ENCODE results near the gene PLA2G7.
"Not testable (repeated sequence)": the region's sequence is repeated elsewhere in the genome, so short reads cannot be mapped to it uniquely, and the experiment has no call there.

DNA sequence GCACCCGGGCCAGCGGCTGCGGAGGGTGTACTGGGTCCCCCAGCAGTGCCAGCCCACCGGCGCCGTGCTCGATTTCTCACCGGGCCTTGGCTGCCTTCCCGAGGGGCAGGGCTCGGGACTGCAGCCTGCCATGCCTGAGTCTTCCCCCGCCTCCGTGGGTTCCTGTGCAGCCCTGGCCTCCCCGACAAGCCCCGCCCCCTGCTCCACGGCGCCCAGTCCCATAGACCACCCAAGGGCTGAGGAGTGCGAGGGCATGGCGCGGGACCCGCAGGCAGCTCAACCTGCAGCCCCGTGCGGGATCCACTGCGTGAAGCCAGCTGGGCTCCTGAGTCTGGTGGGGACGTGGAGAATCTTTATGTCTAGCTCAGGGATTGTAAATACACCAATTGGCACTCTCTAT is 39.6 kb upstream of the PLA2G7 start:
- not testable (repeated sequence) for TF ChIP-seq POLR2A (IDR thresholded peaks at IDR 0.05; ENCODE audit: low read depth, low read length); FOS (IDR thresholded peaks at IDR 0.05; ENCODE audit: borderline replicate concordance, insufficient read depth, low read length); POLR2AphosphoS5 (IDR thresholded peaks at IDR 0.05; ENCODE audit: insufficient read depth, low read depth, low read length); JUN (IDR thresholded peaks at IDR 0.05; ENCODE audit: borderline replicate concordance, insufficient read depth, insufficient read length, low read depth); EZH2 (IDR thresholded peaks at IDR 0.05; ENCODE audit: borderline replicate concordance, low read depth, low read length, severe bottlenecking); MYC (IDR thresholded peaks at IDR 0.05; ENCODE audit: low read depth, low read length); MAX (IDR thresholded peaks at IDR 0.05; ENCODE audit: insufficient read depth, insufficient read length); GATA2 (IDR thresholded peaks at IDR 0.05; ENCODE audit: insufficient read depth, insufficient read length, low read depth, low read length)
- TF ChIP-seq, protein P1, sequence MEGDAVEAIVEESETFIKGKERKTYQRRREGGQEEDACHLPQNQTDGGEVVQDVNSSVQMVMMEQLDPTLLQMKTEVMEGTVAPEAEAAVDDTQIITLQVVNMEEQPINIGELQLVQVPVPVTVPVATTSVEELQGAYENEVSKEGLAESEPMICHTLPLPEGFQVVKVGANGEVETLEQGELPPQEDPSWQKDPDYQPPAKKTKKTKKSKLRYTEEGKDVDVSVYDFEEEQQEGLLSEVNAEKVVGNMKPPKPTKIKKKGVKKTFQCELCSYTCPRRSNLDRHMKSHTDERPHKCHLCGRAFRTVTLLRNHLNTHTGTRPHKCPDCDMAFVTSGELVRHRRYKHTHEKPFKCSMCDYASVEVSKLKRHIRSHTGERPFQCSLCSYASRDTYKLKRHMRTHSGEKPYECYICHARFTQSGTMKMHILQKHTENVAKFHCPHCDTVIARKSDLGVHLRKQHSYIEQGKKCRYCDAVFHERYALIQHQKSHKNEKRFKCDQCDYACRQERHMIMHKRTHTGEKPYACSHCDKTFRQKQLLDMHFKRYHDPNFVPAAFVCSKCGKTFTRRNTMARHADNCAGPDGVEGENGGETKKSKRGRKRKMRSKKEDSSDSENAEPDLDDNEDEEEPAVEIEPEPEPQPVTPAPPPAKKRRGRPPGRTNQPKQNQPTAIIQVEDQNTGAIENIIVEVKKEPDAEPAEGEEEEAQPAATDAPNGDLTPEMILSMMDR (IDR thresholded peaks at IDR 0.05; ENCODE audit: extremely low read depth in 1 of 2, insufficient read depth in 1 of 2, low read depth in 1 of 2, low read length in 2 of 2): not testable (repeated sequence)

Measured in endothelial cell of umbilical vein (primary cell).